Activated T-cell treated with anti-CD3 and anti-CD28 coated beads for 48 hours (primary cell): ENCODE results near the gene GRID1.
A peak's percentile ranks its signal among the peaks of the same experiment; 100 is the strongest.
"Not testable (repeated sequence)": the region's sequence is repeated elsewhere in the genome, so short reads cannot be mapped to it uniquely, and the experiment has no call there.

Experiments
- DNase-seq: peaks from one replicate; pipeline ENCODE4 v3.0.0-alpha.2; 2020; ENCODE audit warnings: low read depth

Gene GRID1

DNA sequence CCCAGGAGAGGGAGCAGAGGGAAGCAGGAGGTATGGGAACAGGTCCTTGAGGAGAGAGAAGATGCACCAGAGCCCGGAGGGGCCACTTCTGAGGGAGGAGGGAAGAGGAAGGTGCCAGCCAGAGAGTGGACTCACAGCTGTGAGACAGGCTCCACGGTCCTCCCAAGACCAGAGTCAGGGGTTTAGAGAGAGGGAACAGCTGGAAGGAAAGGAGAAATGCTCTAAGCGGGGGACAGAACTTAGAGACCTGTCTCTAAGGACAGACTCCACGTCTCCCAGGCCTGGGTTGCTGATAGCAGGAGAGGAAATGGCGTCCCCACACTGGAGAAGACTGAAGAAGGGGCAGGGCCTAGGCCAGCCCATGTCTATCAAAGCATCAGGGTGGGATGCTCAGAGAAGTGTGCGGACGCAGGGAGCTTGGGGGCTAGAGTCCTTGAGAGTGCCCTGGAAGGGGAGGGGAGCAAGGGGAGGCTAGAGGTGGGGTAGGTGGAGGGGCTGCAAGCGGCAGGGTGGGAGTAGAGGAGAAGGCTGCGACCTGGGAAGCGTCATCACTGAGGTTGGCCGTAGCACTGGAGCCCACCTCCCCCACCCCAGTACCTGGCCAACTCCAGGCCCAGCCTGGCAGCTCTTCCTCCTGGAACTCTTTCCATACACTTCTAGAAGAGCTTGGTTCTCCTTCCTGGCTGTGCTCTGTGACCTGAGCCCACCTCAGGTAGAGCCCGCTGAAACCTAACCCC is 25.6 kb upstream of the GRID1 start:
- DNase-seq: no peak

GRCh38 chr10:86391236-86391840 is 24.7 kb upstream of the GRID1 start:
- no peak for DNase-seq

- no peak for DNase-seq
Observed at GRCh38 chr10:86390337-86391120, 23.9 kb upstream of the GRID1 start.

DNA sequence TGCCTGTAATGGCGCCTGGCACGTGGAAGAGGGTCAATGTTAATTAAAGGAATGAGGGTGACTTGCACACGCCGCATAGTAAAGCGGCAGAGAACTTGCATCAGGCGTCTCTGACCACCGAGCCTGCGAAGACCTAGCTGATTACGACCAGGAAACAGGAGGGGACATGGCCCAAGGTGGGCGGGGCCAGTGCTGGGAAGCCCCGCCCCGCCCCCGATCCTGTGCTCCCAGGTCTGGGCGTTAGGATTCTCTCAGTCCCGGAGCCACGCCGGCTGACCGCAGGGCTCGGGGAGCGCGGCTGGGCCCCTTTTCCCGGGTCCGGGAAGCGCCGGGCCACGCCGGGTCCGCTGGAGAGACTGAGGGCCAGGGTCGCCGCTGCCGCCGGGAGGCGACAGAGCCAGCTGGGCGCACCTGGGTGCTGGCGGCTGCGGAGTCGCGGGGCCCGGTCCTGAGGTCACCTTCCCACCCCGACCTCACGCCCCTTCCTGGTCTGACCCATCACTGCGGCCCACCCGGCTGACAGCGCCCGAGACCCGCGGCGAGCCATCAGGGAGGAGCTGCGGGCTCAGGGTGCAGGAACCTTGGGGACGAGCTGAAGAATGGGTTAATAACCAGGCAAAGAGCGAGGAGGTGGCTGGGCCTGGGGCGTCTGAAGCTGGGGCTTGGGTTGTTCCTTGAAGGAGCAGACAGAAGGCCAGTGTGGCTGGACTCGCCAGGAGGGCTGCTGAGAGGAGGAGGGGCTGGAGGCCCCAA is 23.0 kb upstream of the GRID1 start:
- DNase-seq: no peak

DNA sequence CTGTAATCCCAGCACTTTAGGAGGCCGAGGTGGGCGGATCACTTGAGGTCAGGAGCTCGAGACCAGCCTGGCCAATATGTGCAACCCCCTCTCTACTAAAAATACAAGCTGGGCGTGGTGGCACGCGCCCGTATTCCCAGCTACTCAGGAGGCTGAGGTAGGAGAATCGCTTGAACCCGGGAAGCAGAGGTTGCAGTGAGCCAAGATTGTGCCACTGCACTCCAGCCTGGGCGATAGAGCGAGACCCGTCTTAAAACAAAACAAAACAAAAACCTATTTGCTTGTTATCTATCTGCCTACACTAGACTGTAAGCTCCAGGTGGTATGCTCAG is 22.5 kb upstream of the GRID1 start:
- DNase-seq: not testable (repeated sequence)

GRCh38 chr10:86388119-86388704 is 21.6 kb upstream of the GRID1 start:
- DNase-seq: no peak

- no peak for DNase-seq
Observed at GRCh38 chr10:86387178-86387794, 20.7 kb upstream of the GRID1 start.

GRCh38 chr10:86385806-86386205 is 19.2 kb upstream of the GRID1 start:
- no peak for DNase-seq

DNA sequence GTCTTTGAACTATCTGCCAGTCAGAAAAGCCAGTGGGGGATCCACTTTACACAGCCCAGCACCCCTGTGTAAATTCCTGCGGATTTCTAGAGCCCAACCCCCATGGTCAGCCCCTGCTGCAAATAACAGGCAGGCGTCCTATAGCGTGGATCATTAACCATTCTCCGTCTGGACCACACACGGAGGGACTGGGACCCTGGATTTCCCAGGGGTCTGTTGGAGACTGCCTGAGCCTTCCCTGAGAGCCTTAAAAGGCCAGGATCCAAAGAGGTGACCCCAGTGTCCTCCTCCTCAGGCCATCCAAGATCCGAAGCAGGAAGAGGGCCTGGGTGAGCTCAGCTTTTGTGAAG is 11.2 kb upstream of the GRID1 start:
- no peak for DNase-seq

DNA sequence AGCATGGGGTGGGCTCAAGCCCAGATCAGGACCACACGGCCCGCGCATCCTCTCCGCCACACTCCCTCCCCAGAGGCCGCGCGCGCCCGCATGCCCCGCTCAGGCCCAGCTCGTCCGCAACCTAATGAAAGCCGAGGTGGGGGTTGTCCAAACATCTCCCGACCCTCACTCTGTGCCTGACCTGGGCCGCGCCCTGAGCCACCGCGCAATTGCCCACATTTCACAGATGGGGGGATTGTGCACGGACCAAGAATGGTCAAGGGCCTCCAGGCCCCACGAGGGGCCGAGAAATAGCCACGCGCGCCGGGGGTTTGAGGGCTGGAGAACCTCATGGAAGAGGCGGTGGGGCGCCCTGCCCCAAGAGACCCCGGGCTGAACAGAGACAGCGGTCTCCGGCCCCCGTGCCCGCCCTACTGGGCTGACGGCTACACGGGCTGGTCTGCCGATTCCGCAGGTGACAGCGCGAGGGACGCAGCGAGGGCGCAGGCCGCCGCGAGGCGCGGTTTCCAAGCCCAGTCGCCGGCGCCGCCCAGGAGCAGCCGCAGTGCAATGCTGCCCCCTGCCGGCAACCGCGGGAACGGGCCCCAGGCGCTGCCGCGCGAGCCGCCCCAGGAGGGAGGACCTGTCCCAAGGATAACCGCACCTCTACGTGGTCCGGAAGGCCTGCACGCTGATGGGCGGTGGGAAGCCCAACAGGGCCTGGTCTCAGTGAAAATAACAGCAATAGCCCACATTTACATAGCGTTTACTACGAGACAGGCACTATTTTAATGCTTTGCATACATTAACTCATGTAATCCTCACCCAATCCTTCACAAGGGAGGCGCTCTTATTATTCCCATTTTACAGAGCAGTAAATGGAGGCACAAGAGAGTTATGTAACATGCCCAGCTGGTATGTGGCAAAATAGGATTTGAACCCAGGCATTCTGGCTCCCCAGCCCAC is 10.5 kb upstream of the GRID1 start:
- DNase-seq: peak; percentile 84

- DNase-seq: no peak
Observed at GRCh38 chr10:86376403-86376802, 9.8 kb upstream of the GRID1 start.

DNA sequence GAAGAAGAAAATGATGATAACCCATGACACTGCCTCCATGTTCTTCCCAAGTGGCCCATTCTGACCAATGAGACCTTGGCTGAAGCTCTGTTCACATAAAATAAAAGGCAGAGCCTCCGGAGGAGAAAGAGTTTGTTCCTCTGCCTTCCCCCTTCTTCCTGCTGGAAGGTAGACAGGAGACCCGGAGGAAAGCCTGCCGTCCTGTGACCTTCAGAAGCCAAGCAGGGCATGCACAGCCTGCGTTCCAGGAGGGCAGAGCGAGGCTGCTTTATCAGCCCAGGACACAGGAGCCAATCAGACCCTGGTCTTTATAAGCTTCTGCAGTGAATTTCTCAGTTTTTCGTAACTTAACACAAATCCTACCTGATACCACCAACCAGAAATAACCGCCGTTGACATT is 8.6 kb upstream of the GRID1 start:
- DNase-seq: no peak

DNA sequence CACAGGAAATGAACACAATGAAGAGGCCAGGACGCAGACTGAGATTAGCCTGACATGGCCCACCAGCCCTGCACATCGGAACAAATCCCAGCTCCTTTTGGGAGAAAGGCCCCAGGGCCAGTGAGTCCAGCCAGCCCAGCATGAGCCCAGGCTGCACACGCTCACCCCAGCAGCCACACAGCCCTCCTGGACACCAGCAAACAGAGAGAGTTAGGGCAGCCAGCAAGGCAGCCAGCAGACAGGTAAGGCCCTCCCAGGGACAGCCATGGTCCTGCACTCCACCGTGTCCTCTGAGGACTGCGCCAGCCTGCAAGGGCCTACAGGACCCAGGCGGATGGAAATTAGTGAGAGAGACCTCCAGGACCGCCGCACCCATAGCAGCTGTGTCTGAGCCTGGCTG is 8.1 kb upstream of the GRID1 start:
- DNase-seq: no peak

DNA sequence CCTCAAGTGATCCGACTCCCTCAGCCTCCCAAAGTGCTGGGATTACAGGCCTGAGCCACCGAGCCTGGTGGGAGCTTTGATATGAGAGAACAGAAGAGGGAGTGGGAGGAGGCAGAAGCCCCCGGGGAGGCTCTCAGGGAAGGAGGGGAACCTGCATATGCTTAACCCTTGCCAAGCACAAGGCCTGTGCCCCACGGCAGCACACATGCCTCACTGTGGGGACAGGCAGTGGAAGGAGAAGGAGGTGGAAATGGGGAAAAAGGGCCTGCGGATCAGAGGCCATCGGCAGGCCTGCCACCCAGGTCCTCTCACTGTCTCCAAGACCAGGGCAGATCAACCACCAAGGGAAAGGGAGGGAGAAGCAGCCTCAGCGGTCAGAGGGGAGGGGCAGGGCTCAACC is 7.2 kb upstream of the GRID1 start:
- no peak for DNase-seq

GRCh38 chr10:86373251-86373650 is 6.7 kb upstream of the GRID1 start:
- DNase-seq: no peak

- DNase-seq: no peak
Observed at GRCh38 chr10:86372784-86373239, 6.2 kb upstream of the GRID1 start.

DNA sequence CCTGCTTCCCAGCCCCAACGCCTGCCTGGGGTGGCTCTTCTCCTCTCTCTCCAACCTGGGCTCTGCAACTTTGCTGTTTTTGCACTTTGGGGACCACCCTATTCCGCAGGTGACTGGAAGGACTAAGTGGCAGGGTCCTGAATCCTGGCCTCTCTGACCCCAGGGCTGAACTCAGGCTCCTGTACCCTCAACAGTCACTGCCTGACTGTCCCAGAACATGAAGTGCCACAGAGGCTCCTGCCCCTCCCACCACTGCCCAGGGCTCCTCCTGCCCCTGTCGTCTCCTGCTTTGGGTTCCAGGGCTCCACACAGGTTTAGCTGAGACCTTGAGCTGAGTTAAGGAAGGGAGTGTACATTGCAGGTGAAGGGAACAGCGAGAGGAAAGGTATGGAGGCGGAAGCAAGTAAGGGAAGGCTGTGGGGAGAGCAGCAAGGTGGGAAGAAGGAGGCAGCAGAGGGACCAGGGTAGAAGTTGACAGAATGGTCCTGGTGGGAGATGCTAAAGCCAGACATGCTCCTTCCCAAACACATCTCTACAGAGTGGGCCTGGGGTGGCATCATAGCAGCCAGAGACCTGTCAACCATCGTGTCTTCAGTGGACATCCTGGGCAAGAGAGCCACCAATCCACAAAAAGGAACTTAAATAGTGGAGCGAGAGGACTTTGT is 5.7 kb upstream of the GRID1 start:
- no peak for DNase-seq

GRCh38 chr10:86371691-86372090 is 5.1 kb upstream of the GRID1 start:
- DNase-seq: no peak

GRCh38 chr10:86371116-86371515 is 4.5 kb upstream of the GRID1 start:
- no peak for DNase-seq

DNA sequence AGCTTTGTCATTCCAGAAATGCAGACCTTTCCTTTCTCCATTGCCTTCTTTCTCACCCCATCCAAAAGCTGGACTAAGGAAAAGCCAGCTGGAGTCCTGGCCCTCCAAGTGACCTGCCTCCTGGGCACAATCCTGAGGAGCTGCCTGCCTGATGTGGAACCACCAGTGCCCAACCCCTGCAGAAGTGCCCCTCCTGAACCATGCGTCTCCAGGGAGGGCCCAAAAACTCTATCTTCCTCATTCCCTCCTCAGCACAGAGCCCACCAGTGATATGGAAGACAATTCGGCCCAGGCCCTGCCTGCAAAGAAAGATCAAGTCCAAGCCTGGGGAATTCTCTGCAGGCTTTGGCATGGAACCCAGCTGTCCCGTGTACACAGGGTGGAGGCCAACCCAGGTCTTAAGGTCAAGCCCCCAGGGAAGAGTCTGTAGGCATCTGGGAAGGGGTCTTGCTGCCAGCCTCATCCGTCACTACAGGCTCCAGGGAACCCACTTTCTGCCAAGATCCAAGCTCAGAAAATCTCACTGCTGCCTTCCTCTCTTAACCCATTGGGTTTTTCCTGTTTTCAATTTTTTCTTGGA is 3.5 kb upstream of the GRID1 start:
- no peak for DNase-seq
